B cell (primary cell): ENCODE data around the gene CCDC91.

Source experiments
- EZH2 ChIP-seq: IDR thresholded peaks from 2 replicates; pipeline ENCODE4 v1.6.1; 2012; ENCODE audit warnings: borderline replicate concordance, low read depth, mild to moderate bottlenecking, moderate library complexity, low read length; ENCODE audit not compliant: insufficient read depth, poor library complexity, severe bottlenecking
- TF ChIP-seq, protein P1 (sequence below): fragments of 200-600 bp; IDR thresholded peaks from one replicate; pipeline ENCODE4 v1.8.0; 2022; ENCODE audit warnings: antibody characterized with exemption, mild to moderate bottlenecking

DNA sequence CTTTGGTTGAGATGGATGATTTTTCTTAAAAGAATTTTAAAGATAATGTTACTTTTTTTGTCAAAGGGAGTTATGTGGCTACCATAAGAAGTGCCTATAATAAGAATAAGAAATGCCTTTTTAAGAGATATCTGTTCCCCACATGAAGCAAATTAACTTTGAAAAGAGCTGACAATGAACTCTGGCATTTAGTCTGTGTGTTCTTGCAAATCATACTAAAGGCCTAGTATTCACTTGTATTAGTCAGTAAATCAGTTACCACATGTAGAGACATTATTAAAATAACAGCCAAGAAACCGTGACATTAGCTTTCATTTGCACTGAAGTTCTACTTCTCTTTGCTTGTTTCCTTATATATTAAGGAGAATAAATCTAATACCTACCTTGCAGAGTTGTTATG, 296.3 kb downstream of the CCDC91 start:
- TF ChIP-seq, protein P1, sequence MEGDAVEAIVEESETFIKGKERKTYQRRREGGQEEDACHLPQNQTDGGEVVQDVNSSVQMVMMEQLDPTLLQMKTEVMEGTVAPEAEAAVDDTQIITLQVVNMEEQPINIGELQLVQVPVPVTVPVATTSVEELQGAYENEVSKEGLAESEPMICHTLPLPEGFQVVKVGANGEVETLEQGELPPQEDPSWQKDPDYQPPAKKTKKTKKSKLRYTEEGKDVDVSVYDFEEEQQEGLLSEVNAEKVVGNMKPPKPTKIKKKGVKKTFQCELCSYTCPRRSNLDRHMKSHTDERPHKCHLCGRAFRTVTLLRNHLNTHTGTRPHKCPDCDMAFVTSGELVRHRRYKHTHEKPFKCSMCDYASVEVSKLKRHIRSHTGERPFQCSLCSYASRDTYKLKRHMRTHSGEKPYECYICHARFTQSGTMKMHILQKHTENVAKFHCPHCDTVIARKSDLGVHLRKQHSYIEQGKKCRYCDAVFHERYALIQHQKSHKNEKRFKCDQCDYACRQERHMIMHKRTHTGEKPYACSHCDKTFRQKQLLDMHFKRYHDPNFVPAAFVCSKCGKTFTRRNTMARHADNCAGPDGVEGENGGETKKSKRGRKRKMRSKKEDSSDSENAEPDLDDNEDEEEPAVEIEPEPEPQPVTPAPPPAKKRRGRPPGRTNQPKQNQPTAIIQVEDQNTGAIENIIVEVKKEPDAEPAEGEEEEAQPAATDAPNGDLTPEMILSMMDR: no peak
- TF ChIP-seq EZH2: no peak
